Lung (tissue), 12 donors: Measurements from ENCODE around the gene TMEM123. TPM values are rescaled to one million over a fixed set of nuclear protein-coding genes. Genes with fewer than 3 reads are reported as not detected.

Experiments used
- ATAC-seq: fragments of 200-7000 bp; cut with Tn5 transposase; one replicate; pipeline ENCODE4 v1.9.1; 2020; ENCODE audit warnings: moderate number of reproducible peaks; ENCODE audit not compliant: insufficient read depth, low FRiP score
- DNase-seq, 3 donors: peaks; one replicate each; pipeline ENCODE4 v3.0.0-alpha.2; 2013 to 2017
- H3K27ac ChIP-seq, 2 donors: one replicate each; pipeline ENCODE4 v1.5.1; 2013; ENCODE audit warnings: mild to moderate bottlenecking in 2 of 2, moderate library complexity in 2 of 2, control low read depth in 1 of 2, inconsistent platforms in 1 of 2, low read depth in 1 of 2, low read length in 1 of 2
- H3K27me3 ChIP-seq, 3 donors: one replicate each; pipeline ENCODE4 v1.5.1; 2013; ENCODE audit warnings: low read length in 2 of 3; ENCODE audit not compliant: control insufficient read depth in 3 of 3, insufficient read depth in 3 of 3
- H3K36me3 ChIP-seq, 4 donors: one replicate each; pipeline ENCODE4 v1.5.1; 2013; ENCODE audit warnings: low read length in 4 of 4, mild to moderate bottlenecking in 1 of 4, moderate library complexity in 1 of 4; ENCODE audit not compliant: control insufficient read depth in 4 of 4, insufficient read depth in 4 of 4
- H3K4me1 ChIP-seq, 5 donors: one replicate each; pipeline ENCODE4 v1.5.1; 2013; ENCODE audit warnings: low read length in 5 of 5, mild to moderate bottlenecking in 2 of 5, moderate library complexity in 1 of 5; ENCODE audit not compliant: control insufficient read depth in 5 of 5, insufficient read depth in 5 of 5
- H3K4me3 ChIP-seq: one replicate; pipeline ENCODE4 v1.5.1; 2013; ENCODE audit warnings: mild to moderate bottlenecking, control low read depth, moderate library complexity
- H3K9ac ChIP-seq, 2 donors: one replicate each; pipeline ENCODE4 v1.5.1; 2013; ENCODE audit warnings: low read length in 2 of 2, control low read depth in 1 of 2; ENCODE audit not compliant: insufficient read depth in 1 of 2
- H3K9me3 ChIP-seq, 4 donors: one replicate each; pipeline ENCODE4 v1.5.1; 2013; ENCODE audit warnings: low read length in 3 of 4, mild to moderate bottlenecking in 1 of 4, moderate library complexity in 1 of 4; ENCODE audit not compliant: control insufficient read depth in 4 of 4, insufficient read depth in 3 of 4
- WGBS, 2 donors: extraction: QIAGEN DNeasy Blood & Tissue Kit; methylation state at CpG; one replicate each; pipeline ENCODE4 v1.1.7; 2013; 5-methylcytosine and 5-hydroxymethylcytosine counted together
- polyA plus RNA-seq, 2 donors: library from polyadenylated mRNA; stranded (reverse); fragments of 200-250 nt; gene quantifications; one replicate each; pipeline ENCODE4 v1.2.1, GENCODE V29; 2013
- total RNA-seq, 2 donors: library from RNA; depleted of rRNA in 1 of 2; stranded (reverse); fragments of >200 nt in 1 of 2; gene quantifications; one replicate each; pipeline ENCODE4 v1.2.1, GENCODE V29; 2014 to 2021
- TF ChIP-seq, protein P1 (sequence below): IDR thresholded peaks from 2 replicates; pipeline ENCODE4 v1.5.1; 2012; ENCODE audit warnings: mild to moderate bottlenecking; ENCODE audit errors: control extremely low read depth, extremely low read depth
- donor health status: control.
- donor health status: control.
- donor health status: Bipolar disorder and iron deficiency.
- donor health status: healthy.
- donor health status: DM: yes; HTN: yes; CAD: no.

Gene TMEM123
- total and polyA plus RNA-seq, 4 donors: 53.6 to 245 (median 100) TPM

DNA sequence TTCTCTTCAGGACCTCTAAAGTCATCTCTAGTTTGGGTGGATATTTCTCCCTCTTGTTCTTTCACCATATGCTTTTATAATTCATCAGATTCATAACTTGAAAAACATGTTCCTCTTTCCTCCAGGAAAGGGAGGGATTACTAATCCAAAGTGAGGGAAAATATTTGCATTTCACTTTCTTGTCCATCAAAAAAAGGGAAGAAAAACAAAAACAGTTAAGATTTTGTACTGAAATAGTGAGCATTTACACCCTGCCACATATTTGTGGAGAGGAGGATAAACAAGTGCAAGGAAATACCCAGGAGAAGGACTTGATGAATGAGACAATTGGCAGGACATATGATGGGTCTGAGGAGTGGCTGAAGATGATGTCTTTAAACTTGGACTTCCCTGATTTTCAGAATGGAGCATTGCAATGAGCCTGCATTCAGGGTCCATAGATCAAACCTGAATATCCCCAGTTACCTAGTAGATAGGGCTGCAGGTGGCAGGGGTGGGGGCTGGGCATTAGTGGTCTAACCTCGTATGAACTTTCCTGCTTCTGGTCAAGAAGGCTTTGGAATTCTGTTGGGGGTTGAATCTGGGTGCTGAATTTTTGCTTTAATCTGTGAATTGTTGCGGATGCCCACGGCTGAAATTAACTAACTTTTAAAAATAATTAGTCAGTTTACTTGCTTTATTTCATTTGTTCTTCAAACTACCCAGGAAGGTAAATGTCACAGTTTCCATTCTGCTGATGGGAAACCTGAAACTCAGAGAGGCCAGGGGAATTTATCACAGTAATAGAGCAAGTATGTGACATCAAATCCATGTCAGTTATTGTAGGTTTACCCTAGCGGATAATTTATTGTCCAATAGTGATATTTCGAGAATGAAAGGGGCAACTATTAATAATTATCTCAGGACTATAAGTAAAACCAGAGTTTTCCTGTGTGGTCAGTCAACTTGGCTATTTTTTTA is 36.9 kb upstream of the TMEM123 start:
- ATAC-seq (no peak), DNase-seq (no peak)
- Histone ChIP-seq H3K36me3 (no peaks in the 10 kb centered on the region), H3K27me3 (no peaks in the 10 kb centered on the region), H3K9ac (no peak overlapping the region), H3K4me1 (no peaks in the 10 kb centered on the region), H3K27ac (no peak overlapping the region), H3K9me3 (no peaks in the 10 kb centered on the region), H3K4me3 (no peak overlapping the region)
- 71 to 81% methylated on average over 5 of the region's 5 CpGs for WGBS, 2 donors
- TF ChIP-seq, protein P1, sequence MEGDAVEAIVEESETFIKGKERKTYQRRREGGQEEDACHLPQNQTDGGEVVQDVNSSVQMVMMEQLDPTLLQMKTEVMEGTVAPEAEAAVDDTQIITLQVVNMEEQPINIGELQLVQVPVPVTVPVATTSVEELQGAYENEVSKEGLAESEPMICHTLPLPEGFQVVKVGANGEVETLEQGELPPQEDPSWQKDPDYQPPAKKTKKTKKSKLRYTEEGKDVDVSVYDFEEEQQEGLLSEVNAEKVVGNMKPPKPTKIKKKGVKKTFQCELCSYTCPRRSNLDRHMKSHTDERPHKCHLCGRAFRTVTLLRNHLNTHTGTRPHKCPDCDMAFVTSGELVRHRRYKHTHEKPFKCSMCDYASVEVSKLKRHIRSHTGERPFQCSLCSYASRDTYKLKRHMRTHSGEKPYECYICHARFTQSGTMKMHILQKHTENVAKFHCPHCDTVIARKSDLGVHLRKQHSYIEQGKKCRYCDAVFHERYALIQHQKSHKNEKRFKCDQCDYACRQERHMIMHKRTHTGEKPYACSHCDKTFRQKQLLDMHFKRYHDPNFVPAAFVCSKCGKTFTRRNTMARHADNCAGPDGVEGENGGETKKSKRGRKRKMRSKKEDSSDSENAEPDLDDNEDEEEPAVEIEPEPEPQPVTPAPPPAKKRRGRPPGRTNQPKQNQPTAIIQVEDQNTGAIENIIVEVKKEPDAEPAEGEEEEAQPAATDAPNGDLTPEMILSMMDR: no peak

DNA sequence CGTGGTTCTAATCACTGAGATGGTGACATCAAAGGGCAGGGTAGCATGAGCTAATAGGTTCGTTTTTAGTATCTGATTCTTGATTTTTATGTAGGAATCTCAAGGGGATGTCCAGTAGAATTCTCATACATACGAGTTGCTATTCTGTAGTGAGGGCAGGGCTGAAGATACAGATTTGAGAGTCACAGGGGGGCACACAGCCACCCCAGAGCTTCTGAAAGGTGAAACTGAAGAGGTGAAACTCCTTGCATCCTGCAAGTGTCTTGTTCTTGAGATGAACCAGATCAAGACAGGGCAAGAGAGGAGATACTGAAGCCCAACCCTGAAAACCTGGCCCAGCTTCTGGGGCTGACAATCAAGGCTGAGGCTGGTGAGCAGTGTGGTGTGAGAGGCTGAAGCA is 35.6 kb upstream of the TMEM123 start:
- 89 to 90% methylated on average over 3 of the region's 3 CpGs for WGBS, 2 donors
- no peak for ATAC-seq
- TF ChIP-seq, protein P1: no peak
- Histone ChIP-seq H3K4me3 (no peak overlapping the region), H3K27me3 (no peaks in the 10 kb centered on the region), H3K36me3 (no peaks in the 10 kb centered on the region), H3K4me1 (no peaks in the 10 kb centered on the region), H3K27ac (no peak overlapping the region), H3K9ac (no peak overlapping the region), H3K9me3 (no peaks in the 10 kb centered on the region)
- DNase-seq: no peak

DNA sequence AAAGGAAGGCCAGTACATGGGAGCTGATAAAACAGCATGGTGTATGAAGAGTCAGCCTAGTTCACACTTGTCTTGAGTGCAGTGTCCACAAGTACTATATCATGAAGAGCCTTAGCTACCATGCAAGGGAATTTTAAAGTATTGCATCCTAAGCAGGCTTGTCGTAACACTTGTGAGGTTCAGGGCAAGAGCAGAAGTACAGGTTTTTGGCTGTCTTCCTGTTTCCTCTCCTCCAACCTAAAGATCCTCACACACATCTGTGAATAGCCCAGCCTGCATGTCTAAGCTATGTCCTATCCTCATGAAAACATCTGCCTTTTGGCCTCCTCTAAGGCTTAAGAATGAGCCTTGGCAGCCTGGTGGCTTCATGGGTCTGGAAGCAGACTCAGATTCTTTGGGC is 34.6 kb upstream of the TMEM123 start:
- peaks cover 0 to 2% (median 0%) of the 10 kb centered on the region in 5 donors for H3K4me1 ChIP-seq
- no peaks in the 10 kb centered on the region for H3K9me3 ChIP-seq
- DNase-seq (no peak), ATAC-seq (no peak)
- H3K36me3 ChIP-seq: no peaks in the 10 kb centered on the region
- no peak overlapping the region for H3K27ac ChIP-seq
- TF ChIP-seq, protein P1: no peak
- WGBS, 2 donors: 27 to 29% methylated on average over 1 of the region's 1 CpG
- no peak overlapping the region for H3K9ac ChIP-seq
- no peaks in the 10 kb centered on the region for H3K27me3 ChIP-seq
- H3K4me3 ChIP-seq: no peak overlapping the region
